Measurements from ENCODE around the gene GSTM2. TPM values are rescaled to one million over a fixed set of nuclear protein-coding genes. Genes with fewer than 3 reads are reported as not detected.
A peak's percentile ranks its signal among the peaks of the same experiment; 100 is the strongest.

Gene GSTM2
- total and polyA plus RNA-seq, 4 donors: 7.7 to 106 (median 39.6) TPM

DNA sequence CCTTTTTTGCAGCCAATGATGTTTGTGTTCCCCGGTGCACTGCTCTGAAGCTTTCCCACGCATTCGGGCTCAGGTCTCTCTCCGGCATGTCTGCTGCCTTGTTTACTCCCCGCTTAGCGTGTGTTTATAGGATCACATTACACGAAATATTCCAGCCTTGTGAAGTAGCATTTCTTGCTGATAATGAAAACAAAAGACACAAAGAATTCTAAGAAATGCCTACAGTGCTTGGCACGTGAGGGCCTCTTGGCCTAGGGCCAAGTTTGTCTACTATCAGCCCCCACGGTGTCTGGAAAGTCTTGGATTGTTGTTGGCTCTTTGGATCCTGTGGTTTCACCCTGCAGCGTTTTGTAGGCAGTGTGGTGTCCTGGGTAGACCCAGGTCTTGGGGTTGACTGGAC is 23.2 kb upstream of the GSTM2 start:
- WGBS, 2 donors: 60% methylated on average over 10 of the region's 10 CpGs; no CpG with 5 or more reads in 1 of the 2 donors
- H3K4me3 ChIP-seq: no peak overlapping the region
- H3K4me1 ChIP-seq (ENCODE audit: control insufficient read depth in 5 of 5, insufficient read depth in 5 of 5, low read length in 5 of 5): peaks cover 0 to 9% (median 3%) of the 10 kb centered on the region in 5 donors
- H3K9me3 ChIP-seq (ENCODE audit: control insufficient read depth in 4 of 4, insufficient read depth in 3 of 4, low read length in 3 of 4): no peaks in the 10 kb centered on the region
- no peaks in the 10 kb centered on the region for H3K36me3 ChIP-seq (ENCODE audit: control insufficient read depth in 4 of 4, insufficient read depth in 4 of 4, low read length in 4 of 4)
- no peaks in the 10 kb centered on the region for H3K27me3 ChIP-seq (ENCODE audit: control insufficient read depth in 3 of 3, insufficient read depth in 3 of 3, low read length in 2 of 3)
- H3K27ac ChIP-seq (ENCODE audit: low read depth in 1 of 2, low read length in 1 of 2): no peak overlapping the region
- TF ChIP-seq, protein P1, sequence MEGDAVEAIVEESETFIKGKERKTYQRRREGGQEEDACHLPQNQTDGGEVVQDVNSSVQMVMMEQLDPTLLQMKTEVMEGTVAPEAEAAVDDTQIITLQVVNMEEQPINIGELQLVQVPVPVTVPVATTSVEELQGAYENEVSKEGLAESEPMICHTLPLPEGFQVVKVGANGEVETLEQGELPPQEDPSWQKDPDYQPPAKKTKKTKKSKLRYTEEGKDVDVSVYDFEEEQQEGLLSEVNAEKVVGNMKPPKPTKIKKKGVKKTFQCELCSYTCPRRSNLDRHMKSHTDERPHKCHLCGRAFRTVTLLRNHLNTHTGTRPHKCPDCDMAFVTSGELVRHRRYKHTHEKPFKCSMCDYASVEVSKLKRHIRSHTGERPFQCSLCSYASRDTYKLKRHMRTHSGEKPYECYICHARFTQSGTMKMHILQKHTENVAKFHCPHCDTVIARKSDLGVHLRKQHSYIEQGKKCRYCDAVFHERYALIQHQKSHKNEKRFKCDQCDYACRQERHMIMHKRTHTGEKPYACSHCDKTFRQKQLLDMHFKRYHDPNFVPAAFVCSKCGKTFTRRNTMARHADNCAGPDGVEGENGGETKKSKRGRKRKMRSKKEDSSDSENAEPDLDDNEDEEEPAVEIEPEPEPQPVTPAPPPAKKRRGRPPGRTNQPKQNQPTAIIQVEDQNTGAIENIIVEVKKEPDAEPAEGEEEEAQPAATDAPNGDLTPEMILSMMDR (IDR thresholded peaks at IDR 0.05; ENCODE audit: control extremely low read depth, extremely low read depth): no peak
- H3K9ac ChIP-seq (ENCODE audit: insufficient read depth in 1 of 2, low read length in 2 of 2): no peak overlapping the region
- ATAC-seq (ENCODE audit: insufficient read depth, low FRiP score) (no peak), DNase-seq (peak in 2 of 3 donors; percentile 83 to 84)

DNA sequence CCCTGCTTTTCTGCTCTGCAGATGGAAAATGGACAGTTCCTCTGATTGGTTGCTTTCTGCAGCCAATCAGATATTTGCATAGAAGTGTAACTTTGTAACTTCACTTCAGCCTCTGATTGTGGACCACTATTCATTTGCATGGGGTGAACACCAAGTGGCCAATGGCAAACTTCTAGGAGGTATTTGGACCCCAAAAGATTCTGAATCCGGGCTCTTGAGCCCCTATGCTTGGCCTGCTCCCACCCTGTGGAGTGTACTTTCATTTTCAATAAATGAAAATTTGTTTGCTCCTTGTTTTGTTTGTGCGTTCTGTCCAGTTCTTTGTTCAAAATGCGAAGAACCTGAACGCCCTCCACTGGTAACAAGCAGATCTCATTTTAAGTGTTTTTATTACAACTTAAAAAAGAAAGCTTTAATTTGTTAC is 18.4 kb upstream of the GSTM2 start:
- Histone ChIP-seq H3K27ac (ENCODE audit: low read depth in 1 of 2, low read length in 1 of 2) (no peak overlapping the region), H3K36me3 (ENCODE audit: control insufficient read depth in 4 of 4, insufficient read depth in 4 of 4, low read length in 4 of 4) (no peaks in the 10 kb centered on the region), H3K4me1 (ENCODE audit: control insufficient read depth in 5 of 5, insufficient read depth in 5 of 5, low read length in 5 of 5) (peaks cover 0 to 8% (median 0%) of the 10 kb centered on the region in 5 donors), H3K27me3 (ENCODE audit: control insufficient read depth in 3 of 3, insufficient read depth in 3 of 3, low read length in 2 of 3) (no peaks in the 10 kb centered on the region), H3K9ac (ENCODE audit: insufficient read depth in 1 of 2, low read length in 2 of 2) (no peak overlapping the region), H3K9me3 (ENCODE audit: control insufficient read depth in 4 of 4, insufficient read depth in 3 of 4, low read length in 3 of 4) (no peaks in the 10 kb centered on the region), H3K4me3 (no peak overlapping the region)
- DNase-seq: peak in 2 of 3 donors; percentile 59 to 71
- WGBS, 2 donors: 73 to 76% methylated on average over 4 of the region's 4 CpGs
- no peak for ATAC-seq (ENCODE audit: insufficient read depth, low FRiP score)
- TF ChIP-seq, protein P1 (IDR thresholded peaks at IDR 0.05; ENCODE audit: control extremely low read depth, extremely low read depth): no peak

DNA sequence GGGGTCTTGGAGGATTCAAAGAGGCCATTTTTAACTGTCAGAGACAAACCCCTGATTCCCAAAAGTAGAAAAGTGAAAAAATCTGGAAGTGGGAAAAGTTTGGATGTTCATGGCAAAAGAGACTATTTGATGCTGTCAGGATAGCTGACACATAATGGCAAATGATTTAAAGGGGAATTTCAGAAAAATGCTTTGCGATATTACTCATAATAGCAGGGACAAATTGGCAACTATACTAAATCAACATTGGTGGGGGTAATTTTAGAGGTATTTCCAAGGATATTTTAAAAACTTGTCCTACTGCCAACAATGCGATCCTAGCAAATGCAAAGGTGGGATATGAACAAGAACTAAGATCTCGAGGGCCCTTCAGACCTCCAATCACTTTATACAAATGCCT is 17.2 kb upstream of the GSTM2 start:
- TF ChIP-seq, protein P1 (IDR thresholded peaks at IDR 0.05; ENCODE audit: control extremely low read depth, extremely low read depth): no peak
- H3K36me3 ChIP-seq (ENCODE audit: control insufficient read depth in 4 of 4, insufficient read depth in 4 of 4, low read length in 4 of 4): no peaks in the 10 kb centered on the region
- peaks cover 0 to 7% (median 0%) of the 10 kb centered on the region in 5 donors for H3K4me1 ChIP-seq (ENCODE audit: control insufficient read depth in 5 of 5, insufficient read depth in 5 of 5, low read length in 5 of 5)
- no peaks in the 10 kb centered on the region for H3K9me3 ChIP-seq (ENCODE audit: control insufficient read depth in 4 of 4, insufficient read depth in 3 of 4, low read length in 3 of 4)
- no peak for ATAC-seq (ENCODE audit: insufficient read depth, low FRiP score)
- no peaks in the 10 kb centered on the region for H3K27me3 ChIP-seq (ENCODE audit: control insufficient read depth in 3 of 3, insufficient read depth in 3 of 3, low read length in 2 of 3)
- H3K9ac ChIP-seq (ENCODE audit: insufficient read depth in 1 of 2, low read length in 2 of 2): no peak overlapping the region
- H3K27ac ChIP-seq (ENCODE audit: low read depth in 1 of 2, low read length in 1 of 2): no peak overlapping the region
- no peak for DNase-seq
- 70 to 88% methylated on average over 3 of the region's 3 CpGs for WGBS, 2 donors
- H3K4me3 ChIP-seq: no peak overlapping the region

DNA sequence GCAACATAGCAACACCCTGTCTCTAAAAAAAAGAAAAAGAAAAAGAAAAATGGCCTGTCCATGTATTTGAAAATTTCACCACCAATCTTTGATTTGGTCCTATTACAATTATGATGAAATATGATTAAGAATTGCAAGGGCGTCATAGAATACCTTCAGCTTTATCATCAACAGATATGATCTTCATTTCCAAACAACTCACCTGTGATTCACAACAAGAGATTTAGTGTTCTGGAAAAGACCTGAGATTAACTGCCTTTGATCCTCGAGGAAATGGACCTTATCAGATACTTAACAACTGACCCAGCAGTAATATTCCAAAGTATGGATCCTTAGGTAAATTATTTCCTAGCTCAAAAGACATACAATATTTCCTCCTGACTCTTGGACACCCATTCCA is 15.5 kb upstream of the GSTM2 start:
- H3K9me3 ChIP-seq (ENCODE audit: control insufficient read depth in 4 of 4, insufficient read depth in 3 of 4, low read length in 3 of 4): no peaks in the 10 kb centered on the region
- whole genome bisulfite sequencing, 2 donors: 72 to 82% methylated on average over 2 of the region's 2 CpGs
- no peak overlapping the region for H3K9ac ChIP-seq (ENCODE audit: insufficient read depth in 1 of 2, low read length in 2 of 2)
- peaks cover 0 to 8% (median 0%) of the 10 kb centered on the region in 5 donors for H3K4me1 ChIP-seq (ENCODE audit: control insufficient read depth in 5 of 5, insufficient read depth in 5 of 5, low read length in 5 of 5)
- DNase-seq (no peak), ATAC-seq (ENCODE audit: insufficient read depth, low FRiP score) (no peak)
- no peak overlapping the region for H3K27ac ChIP-seq (ENCODE audit: low read depth in 1 of 2, low read length in 1 of 2)
- H3K4me3 ChIP-seq: no peak overlapping the region
- H3K36me3 ChIP-seq (ENCODE audit: control insufficient read depth in 4 of 4, insufficient read depth in 4 of 4, low read length in 4 of 4): no peaks in the 10 kb centered on the region
- H3K27me3 ChIP-seq (ENCODE audit: control insufficient read depth in 3 of 3, insufficient read depth in 3 of 3, low read length in 2 of 3): no peaks in the 10 kb centered on the region
- TF ChIP-seq, protein P1 (IDR thresholded peaks at IDR 0.05; ENCODE audit: control extremely low read depth, extremely low read depth): no peak
